NCI-H748 treated with DMSO at 0.1 percent for 48 hours (cell line): ENCODE results near the gene DCDC1.
"Not testable (repeated sequence)": the region's sequence is repeated elsewhere in the genome, so short reads cannot be mapped to it uniquely, and the experiment has no call there.

ENCODE experiments used
- DNase-seq: peaks from one replicate; lab custom pipeline; 2025; lab: John Stamatoyannopoulos, UW

DCDC1 gene

GRCh38 chr11:31326470-31327148 is 42.9 kb downstream of the DCDC1 start:
- DNase-seq: no peak

GRCh38 chr11:31325160-31325559 is 44.4 kb downstream of the DCDC1 start:
- no peak for DNase-seq

DNA sequence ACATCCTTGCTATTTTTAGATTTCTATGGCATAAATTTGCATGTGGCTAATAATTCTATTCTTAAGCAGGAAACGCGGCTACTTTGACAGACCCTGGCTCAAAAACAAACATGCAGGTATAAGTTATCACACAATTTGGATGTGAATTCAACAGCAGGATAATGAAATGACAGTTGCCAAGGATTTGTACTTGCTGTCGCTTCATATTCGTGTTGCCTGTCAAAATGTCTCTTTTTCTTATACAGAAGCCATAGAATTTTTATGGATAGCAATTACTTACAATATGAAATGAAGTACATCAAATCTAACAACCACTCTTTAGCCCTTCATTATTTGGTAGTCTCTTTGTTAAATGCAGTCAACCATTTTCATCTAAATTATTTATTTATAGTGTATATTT is 46.4 kb downstream of the DCDC1 start:
- no peak for DNase-seq

GRCh38 chr11:31321494-31321893 is 48.0 kb downstream of the DCDC1 start:
- peak; percentile 53 for DNase-seq

DNA sequence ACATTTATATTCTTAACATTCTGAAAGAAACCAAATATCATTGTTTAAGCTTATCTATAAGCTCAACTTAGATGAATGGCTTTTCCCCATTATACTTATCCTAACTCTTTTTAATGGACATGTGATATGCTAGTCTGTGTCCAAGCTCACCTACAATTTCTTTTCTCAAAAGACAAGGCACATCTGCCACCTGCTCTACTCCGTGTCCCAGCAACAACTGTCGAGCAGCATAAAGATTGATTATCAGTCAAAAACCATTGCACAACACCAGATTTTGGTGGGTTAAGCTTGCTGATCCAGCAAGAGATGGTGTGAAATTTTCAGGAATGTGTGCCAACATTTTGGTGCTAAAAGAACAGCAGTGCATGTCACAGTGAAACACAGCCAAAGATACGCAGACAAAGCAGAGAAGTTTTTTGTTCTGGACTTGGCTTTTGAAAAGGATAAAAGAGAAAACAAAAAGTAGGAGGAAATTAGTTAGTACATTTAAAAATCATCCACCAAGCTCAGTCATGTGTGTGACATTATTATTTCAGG is 65.8 kb downstream of the DCDC1 start:
- DNase-seq: no peak

- no peak for DNase-seq
These were observed 67.7 kb downstream of the DCDC1 start for GRCh38 chr11:31301549-31302510.

- DNase-seq: no peak
These were observed 74.2 kb downstream of the DCDC1 start for GRCh38 chr11:31295308-31295707.

DNA sequence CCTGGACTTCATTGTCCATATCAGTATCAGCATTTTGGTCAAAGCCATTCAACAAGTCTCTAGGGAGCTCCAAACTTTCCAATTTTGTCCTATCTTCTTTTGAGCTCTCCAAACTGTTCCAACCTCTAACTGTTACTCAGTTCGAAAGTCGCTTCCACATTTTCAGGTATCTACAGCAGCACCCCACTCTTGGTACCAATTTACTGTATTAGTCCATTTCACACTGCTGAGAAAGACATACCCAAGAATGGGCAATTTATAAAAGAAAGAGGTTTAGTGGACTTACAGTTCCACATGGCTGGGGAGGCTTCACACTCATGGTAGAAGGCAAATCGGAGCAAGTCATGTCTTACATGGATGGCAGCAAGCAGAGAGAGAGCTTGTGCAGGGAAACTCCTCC is 96.0 kb downstream of the DCDC1 start:
- not testable (repeated sequence) for DNase-seq

DNA sequence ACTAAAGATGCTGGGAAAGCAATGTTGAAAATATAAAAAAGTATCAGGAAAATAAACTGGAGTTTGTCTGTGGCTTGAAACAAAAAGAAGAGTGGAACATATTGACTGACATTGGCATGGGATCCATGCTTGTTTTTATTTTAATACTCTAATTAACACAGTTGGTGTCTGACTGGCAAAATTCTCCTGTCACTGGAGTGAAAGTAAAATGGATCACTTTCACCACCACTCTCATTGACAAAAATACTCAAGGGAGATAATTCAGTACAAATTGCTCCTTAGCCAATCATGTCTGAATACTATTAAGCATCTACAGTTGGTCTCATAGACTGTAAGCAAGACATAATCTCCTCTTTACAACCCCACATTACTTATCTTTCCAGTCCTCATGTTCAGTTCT is 101.8 kb downstream of the DCDC1 start:
- DNase-seq: no peak

- no peak for DNase-seq
These were observed 104.7 kb downstream of the DCDC1 start for GRCh38 chr11:31264834-31265233.

- no peak for DNase-seq
These were observed 106.8 kb downstream of the DCDC1 start for GRCh38 chr11:31262761-31263160.

GRCh38 chr11:31259797-31260196 is 109.7 kb downstream of the DCDC1 start:
- DNase-seq: no peak

GRCh38 chr11:31254415-31254814 is 115.1 kb downstream of the DCDC1 start:
- DNase-seq: no peak

DNA sequence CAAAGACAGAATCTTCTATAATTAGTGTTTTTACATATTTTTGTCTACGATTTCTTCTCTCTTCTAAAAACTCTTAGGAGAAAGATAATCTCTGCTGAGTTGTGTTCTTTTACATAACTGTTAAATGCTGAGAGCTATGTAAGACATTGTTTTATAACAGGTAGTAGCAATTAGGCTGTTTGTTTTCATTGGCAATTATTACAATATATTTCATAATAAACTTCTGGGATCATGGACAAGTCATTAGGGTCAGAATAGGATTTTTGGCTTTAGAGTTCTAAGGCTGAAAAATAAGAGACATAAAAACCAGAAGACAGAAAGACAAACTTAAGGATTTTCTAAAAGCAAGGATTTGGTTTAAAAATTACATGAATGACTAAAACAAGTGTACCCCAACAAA is 120.8 kb downstream of the DCDC1 start:
- DNase-seq: no peak

DNA sequence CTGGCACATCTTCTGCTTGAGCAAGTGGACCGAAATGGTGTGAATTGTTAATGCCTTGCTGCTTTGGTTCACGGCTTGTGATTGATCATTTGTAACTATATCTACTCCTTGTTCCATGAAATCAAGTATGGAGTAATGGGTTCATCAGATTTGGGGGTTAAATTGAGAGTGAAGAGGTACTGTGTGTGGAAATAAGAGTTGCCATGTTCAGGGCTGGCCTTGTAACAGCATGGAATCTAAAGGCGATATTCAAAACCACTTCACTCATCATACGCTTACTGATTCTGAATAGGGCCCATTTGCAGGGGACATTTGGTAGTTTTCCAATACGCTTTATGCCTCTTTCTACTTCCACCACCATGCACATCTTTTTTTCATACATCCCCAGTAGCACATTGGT is 122.2 kb downstream of the DCDC1 start:
- no peak for DNase-seq

DNA sequence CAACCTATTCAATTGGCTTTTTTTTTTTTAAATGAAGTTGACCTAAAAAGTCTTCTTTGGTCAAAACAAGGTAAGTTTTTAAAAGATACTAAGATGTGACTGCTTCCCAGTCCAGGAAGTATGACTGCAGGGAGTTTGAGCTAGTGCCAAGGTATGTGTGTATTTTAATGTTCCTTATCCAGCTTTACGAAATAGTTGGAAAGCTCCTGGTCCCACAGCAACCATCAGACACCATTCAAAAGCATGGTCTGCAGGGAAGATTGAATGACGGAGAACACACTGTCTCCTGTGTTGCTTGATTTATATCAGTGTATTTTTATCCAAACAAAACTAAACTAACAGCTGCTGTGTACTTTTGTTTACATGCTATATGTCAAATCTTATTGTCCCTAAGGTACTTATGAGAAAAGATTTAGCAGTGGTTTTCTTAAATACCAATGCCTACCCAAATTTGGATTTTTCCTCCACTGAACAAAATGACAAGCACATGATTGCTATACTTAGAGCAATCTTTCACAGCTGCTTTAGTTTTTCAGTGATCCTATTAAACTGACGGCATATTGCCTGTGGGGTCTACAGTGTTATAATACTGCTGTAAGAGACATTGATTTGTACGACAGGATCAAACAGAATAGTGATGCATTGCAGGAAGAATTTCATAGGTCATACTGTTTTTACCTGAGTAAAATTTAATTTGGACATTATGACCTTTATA is 122.9 kb downstream of the DCDC1 start:
- no peak for DNase-seq

DNA sequence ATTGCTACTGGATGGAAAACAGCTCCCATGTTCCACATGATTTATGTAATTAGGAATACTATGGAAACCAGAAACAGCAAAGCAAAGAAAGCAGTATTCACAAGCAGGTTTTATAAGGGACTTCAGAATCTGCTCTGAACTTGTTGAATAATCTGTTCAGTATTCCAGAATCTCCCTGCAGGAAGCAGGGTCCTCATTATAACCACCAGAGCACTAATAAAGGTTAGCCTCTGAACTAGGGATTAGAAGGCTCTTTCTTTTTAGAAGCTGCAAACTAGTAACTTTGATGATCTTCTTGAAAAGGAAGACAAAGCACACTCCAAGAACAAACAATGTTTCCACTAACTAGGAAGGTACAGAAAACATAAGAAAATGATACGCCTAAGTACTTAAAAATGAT is 125.8 kb downstream of the DCDC1 start:
- DNase-seq: no peak

DNA sequence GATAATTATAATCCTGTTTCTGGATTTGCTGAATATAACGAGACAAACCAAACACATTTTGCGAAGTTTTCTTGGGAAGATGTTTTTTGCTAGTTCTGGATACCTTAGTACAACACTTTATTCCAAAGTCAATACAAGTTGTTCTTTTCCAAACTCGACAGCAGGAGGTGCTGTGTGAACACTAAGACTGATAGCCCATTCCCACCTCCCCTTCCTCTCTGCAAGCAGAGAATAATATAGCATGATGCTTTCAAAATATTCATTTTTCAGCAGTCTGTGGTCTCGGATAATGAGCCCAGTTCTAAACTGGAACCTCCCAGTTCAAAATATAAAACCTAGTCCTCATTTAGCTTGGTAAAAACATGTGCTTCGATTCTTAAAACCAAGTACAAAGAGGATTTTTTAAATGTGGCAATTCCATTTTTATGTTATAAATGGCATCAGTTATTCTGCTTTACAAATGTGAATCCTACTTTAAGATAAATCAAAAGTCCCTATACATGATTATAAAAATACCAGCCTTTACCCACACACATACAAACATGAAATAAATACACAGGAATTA is 129.1 kb downstream of the DCDC1 start:
- peak; percentile 48 for DNase-seq

DNA sequence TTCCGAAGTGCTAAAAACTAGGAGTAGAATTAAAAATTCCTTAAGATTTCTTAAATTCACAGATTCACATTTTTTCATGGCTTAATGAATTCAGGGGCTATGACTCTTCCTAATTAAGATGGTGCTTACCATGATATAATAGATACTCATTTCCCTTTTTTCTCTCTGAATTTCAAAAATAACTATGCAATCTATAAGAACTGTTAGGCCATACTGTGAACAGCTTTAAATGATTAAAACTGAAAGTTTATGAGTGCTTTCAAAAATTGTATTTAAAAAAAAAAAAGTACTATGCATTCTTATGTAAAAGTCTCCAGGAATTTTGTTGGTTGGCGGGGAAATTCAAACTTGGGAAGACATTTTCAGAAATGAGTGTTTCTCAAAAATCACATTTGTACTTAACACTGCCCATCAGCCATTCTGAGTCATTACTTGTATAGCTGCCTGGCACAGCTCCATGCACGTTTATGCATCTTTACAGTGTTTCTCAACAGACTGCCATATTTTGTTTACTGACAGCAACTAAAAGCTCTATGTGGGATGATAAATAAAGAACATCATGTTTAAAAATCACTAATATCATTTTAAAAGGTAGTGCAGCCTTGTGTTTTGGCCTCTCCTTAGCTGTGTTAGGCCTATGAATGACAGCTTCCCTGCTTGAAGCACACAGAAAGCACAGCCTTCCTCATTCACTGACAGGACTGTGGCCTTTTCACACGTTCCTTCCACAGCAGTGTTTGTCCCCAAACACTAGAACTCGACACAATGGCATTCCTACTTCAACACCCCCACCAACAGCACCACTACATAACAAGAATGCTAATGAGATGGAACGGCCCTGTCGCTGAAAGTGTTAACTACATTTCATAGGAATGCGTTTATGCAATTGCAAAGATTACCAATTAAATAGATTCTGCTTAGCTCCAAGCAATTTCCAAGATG is 131.4 kb downstream of the DCDC1 start:
- no peak for DNase-seq

DNA sequence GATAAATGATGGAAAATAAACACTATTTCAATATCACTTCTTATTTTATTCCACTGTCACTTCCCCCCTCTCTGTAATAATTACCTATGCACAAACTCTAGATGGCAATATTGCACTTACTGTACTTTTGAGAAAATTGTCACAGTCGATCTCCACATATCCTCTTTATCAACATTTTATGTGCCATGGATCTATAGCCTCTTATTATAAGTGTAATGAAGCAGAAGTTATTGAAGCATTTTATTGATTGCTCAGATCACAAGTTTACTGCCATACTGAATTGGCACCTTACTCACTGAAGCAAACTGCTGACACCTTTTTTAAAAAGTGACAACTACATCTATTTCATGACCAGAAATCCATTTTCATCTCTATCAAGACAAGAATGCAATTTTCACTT is 133.4 kb downstream of the DCDC1 start:
- DNase-seq: peak; percentile 34

- no peak for DNase-seq
These were observed 136.1 kb downstream of the DCDC1 start for GRCh38 chr11:31233425-31233824.
